ENCODE data around the gene C15orf62.

C15orf62 gene, protein sequence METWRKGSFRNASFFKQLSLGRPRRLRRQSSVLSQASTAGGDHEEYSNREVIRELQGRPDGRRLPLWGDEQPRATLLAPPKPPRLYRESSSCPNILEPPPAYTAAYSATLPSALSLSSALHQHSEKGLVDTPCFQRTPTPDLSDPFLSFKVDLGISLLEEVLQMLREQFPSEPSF

DNA sequence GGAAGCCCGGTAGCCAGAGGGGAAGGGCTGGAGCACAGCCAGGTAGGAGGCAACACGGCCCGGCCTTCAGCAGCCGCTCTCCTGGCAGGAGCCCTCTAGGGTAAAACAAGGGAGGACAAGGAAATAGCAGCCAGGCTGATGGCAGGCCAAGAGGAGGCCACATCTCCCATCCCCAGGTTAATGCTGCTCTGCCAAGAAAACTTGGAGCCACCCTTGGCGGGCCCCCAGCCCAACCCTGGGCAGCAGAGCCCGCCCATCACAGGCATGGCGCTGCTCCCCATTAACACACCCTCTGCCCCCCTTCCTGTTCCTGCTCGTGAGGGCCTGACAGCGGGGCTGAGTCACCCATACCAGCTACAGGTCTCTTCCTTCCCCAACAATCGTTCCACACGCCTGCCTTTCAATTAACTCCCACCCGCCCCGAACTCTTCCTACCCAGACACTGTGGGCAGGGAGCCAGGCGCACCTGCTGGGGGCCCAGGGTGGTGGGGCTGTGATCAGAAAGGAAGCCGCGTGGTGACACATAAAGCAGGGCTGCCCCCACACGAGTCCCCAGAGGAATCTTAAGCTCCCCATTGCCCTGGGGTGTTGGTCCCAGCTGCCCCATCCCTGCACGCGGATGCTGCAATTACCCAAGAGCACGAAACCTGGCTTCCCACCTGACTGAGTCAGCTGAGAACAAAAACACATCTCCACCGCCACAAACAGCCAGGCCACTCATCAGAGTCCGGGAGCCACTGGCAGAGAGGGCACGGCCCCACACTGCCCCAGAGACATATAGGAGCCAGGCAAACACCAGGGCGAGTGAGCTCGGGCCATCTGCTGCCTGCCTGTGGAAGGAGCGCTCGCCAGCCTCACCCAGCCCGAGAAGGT, at the start of gene C15orf62:
Gene C15orf62 (plus strand): TSS at position 707 of the 873 bp plus-strand sequence. CDS start 516 bp downstream, outside the sequence.
- peak; percentile 53 for DNase-seq (ENCODE audit: low read depth)

DNA sequence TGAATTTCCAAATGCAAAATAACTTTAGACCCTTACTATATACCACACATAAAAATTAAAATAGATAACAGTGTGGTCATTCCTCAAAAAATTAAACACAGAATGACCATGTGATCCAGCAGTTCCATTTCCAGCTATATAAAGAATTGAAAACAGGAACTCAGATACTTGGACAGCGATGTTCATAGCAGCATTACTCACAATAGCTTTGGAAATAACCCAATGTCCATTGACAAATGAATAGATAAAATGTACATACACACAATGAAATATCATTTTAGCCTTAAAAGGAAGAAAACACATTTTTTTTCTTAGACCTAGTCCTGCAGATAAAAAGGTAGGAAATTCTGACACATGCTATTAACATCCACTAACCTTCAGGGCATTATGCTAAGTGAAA, 48.1 kb upstream of the C15orf62 start:
- no peak for DNase-seq (ENCODE audit: low read depth)

DNA sequence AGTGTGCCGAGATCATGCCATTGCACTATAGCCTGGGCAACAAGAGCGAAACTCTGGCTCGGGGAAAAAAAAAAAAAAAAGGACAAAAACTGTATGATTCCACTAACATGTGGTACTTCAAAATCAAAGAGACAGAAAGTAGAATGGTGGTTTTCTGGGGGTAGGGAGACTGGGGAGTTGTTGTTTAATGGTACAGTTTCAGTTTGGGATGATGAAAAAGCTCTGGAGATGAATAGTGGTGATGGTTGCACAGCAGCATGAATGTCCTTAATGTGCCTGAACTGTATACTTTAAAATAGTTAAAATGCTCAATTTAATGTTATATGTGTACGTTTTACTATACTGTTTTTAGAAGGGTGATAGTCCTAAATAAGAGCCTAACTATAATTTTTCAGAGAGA, 47.4 kb upstream of the C15orf62 start:
- DNase-seq (ENCODE audit: low read depth) = no peak

DNA sequence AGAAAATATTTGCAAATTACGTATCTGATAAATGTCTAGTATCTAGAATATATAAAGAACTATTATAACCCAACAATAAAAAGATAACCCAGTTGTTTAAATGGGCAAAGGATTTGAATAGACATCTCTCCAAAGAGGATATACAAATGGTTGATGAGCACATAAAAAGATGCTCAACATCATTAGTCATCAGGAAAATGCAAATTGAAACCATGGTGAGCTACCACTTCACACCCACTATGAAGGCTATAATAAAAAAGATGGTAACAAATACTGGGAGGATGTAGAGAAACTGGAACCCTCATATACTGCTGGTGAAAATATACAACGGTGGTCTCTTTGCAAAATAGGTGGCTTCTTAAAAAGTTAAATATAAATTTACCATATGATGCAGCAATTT, 46.8 kb upstream of the C15orf62 start:
- DNase-seq (ENCODE audit: low read depth) = no peak

DNA sequence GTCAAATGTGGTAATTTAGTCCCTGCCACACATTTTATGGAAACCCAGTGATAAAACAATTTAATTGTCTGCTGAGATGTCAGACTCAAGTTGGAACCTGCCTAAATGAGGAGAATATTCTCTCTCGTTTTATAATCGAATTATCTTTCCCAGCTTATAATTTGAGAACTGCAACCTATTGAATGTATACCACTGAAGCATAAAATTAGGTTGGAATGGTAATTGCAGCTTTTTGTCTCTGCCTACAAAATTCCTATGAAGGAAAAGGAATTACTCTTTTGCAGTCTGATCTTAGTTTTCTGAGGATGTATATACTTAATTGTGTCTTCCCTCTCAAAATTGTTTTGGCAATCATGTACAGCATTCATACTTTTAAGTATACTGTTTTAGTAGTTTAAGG, 45.9 kb upstream of the C15orf62 start:
- no peak for DNase-seq (ENCODE audit: low read depth)

DNA sequence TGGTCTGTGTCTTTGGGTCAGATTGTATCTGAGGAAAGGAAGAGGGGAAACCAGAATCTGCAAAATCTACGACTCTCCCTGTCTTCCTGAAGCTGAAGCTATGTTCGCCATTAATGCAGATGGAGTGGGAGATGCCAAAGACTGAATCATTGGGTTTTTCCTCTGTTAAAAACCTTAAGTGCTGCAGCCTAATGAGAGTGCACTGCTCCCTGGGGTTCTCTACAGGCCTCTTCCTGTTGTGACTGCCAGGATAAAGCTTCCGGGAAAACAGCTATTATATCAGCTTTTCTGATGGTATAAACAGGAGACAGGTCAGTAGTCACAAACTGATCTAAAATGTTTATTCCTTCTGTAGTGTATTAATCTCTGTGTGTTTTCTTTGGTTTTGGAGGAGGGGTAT, 38.7 kb upstream of the C15orf62 start:
- no peak for DNase-seq (ENCODE audit: low read depth)

DNA sequence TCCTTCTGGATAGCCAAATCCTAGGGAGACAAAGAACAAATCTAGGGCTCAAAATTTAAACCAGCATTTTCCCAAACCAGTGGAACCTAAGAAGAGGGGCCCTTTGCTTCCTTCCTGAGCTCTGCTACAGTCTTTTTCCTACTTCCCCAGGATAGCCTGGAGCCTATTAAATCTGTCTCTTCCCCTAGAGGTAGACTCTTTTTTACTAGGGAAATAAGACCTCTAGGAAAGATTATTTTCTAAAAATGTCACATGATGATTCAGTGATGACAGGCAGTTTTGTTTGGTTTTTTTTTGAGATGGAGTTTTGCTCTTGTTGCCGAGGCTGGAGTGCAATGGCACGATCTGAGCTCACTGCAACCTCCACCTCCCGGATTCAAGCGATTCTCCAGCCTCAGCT, 33.2 kb upstream of the C15orf62 start:
- no peak for DNase-seq (ENCODE audit: low read depth)

DNA sequence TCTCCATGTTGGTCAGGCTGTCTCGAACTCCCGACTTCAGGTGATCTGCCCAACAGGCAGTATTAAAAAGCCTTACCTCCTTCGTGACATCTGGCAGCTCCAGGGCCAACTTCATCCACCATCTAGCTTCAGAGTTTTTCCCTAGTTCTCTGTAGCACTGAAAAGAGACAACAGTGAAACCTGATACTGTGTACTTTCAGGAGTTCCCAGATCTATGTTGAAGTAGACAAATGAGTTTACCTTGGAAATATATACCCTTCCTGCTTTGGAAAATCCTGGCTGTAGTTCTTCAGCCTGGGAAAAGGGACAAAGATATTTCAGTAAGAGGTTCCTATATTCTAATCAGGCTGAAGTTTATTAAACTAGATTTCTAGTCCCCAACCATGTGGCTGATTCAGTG, 32.7 kb upstream of the C15orf62 start:
- no peak for DNase-seq (ENCODE audit: low read depth)

DNA sequence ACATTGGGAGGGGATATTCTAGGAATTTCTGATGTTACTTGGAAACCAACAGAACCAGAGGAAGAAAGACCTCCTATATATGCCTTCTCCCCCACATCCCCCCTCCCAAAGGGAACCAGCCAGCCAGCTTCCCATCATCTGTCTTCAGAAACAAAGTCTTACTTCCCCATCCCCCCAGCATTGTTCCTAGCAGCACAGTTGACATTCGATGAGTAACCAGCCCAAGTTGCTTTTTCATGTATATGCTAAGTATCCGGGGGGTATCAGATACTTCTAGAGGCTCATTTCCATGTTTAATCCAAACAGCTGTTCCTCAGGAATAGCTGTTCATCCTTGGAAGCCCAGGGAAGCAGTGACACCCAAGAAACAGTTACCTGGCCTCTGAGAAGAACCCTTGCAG, 30.7 kb upstream of the C15orf62 start:
- no peak for DNase-seq (ENCODE audit: low read depth)

DNA sequence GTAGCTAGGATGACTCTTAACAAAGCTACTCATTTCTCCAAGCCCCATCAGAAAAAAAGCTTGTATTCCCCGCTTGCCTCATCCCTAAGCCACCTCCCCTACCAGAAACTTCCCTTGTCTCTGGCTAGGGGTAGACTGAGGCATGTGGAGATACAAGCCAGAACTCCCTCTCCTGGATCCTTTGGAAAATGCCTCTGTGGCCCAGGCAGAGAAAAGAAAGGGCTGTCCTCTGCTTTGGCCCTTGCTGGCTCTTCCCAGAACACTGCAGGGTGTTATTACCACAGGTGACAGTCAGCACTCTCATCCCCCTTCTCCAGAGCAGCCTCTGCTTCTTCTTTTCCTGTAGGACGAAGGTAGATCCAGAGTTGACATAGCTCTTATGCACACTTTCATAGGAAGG, 29.9 kb upstream of the C15orf62 start:
- no peak for DNase-seq (ENCODE audit: low read depth)

DNA sequence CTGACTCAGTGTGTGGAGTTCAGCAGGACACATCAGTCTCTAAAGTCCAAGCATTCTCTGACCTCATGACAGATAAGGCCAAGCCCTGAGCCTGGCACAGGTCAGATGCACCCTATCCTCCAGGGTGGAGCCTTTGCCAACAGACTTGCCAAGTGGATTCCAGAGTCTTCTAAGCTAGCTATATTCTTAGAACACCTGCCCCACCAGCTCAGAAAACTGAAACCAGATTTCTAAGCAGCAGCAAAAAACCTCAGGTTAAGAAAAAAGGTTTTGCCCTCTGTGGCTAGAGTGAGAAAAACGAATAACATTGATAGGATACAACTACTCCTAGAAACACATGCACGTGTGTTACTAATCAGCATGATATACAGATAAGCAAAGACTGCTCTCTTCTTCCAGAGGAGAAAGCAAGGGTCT, 26.3 kb upstream of the C15orf62 start:
- no peak for DNase-seq (ENCODE audit: low read depth)

DNA sequence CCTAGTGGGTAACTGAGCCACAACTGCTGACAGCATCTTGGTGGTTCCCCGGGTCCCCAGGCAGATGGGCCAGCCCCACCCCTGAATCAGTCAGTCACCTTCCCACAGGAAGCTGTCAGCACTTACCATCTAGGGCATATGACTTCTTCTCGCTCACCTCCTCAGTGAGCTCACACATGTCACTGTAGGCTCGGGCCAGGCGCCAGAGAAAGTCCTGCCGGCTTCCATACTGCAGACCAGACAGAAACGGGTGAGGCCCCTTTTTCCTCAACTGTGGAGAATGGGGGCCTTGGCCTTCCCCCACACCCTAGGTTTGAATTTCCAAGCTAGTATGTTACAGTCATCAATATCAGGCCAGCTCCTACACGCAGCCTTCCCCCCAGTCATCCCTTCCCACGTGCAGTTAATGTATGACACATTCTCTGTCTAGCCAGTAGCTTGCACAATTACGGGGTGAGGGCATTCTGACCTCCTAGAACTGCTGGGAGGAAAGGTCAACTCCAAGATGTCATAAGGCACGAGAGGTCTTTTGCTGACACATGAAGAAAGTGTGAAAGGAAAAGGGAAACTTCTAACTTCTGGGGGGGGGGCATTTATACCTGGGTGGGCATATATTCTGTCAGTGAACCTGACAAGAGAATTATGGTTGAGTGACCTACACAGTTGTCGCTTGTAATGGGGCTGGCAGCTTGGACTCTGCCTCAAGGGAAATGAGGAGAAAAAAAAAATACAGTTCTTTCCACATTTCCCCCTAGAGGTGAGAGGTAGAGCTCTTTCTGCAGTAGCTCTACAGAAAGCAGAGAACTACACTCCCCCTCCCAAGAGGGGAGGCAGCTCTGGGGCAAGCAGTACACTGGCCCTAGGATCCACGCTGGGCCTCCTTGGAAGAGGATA, 25.6 kb upstream of the C15orf62 start:
- peak; percentile 42 for DNase-seq (ENCODE audit: low read depth)

DNA sequence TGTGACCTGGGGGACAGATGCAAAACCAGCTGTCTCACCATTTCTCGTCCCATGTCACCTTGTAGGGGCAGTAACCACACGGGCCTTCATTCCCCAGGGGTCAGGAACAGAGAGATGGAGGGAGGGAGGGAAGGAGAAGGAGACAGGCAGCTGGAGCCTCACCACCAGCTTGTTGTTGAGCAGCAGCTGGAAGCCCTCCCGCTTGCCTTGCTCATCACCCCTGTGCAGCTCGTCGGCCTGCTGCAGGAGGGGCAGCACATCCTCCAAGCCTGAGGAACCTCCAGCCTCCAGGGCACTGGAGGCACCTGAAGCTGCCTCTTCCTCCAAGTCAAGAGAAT, 25.0 kb upstream of the C15orf62 start:
- no peak for DNase-seq (ENCODE audit: low read depth)

DNA sequence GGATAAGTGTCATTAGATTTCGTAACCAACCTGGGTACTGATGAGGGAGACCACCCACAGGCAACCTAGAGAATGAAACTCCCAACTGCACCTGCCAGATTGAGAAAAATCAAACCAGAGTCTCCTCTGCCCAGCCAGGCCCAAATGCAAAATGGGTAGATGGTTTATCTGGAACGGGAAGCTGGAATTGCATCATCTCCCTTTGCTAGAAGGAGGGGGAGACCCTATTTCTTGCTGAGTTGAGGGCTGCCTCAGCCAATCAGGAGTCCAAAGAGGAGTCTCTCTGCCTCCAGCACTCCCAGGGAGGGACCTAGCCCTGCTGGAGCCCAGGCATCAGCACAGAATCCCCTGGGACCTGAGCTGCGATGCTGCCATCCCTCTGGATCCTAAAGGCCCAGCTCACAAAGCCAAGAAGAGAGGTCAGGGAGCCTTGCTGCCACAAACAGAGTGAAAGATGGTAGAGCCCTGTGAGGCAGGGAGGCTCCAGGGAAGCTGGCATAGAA, 22.8 kb upstream of the C15orf62 start:
- no peak for DNase-seq (ENCODE audit: low read depth)

DNA sequence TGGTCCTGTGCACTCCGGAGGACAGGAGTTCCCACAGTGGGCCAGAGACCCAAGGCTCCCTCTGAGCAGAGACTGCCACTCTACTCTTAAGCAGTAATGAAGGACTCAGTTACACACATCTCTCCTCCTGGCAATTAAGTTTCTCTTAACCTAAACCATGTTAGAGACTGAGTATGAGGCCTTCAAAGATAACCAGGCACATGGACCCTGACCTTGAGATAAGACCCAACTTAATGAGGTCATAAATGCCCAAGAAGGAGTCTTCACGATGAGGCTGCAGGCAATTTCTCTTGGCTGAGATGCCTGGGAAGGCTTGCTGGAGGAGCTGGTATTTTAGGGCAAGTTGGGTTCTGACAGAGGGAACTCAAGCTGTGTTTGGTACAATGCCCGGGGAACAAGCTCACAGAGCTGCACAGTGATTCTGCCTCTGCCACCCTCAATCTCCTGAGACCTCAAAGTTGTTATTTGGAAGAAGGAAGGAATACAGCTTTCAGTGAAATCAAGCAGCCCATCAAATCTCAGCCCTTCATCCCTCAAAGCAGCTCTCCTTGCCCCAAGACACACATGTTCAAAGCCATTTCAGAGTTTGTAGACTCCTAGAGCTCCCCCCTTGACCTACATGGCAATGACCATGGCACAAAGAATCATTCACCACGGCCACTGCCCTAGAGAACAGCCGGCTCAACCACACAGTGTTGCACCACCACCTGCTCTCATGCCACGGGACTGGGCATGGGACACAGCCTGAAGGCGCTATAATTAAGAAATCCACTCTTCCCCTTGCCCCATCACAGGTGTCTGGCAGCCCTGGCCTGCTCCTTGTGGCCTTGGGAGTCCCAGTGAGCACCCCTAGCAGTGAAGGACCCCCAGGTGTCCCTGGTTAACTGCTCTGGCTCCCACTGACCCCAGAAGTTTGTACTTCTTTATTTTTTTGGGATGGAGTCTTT, 21.8 kb upstream of the C15orf62 start:
- no peak for DNase-seq (ENCODE audit: low read depth)

DNA sequence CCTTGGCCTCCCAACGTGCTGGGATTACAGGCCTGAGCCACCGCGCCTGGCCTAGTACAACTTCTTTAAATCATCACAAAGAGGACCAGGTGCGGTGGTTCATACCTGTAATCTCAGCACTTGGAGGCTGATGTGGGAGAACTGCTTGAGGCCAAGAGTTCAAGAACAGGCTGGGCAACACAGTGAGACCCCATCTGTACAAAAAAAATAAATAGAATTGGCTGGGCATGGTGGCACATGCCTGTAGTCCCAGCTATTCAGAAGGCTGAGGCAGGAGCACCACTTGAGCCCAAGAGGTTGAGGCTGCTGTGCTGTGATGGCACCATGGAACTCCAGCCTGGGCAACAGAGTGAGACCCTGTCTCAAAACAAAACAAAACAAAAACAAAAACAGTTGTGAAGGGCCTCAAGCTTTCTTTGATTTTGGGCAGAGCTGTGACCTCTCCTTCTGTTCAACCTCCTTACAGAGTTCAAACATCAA, 20.6 kb upstream of the C15orf62 start:
- no peak for DNase-seq (ENCODE audit: low read depth)

DNA sequence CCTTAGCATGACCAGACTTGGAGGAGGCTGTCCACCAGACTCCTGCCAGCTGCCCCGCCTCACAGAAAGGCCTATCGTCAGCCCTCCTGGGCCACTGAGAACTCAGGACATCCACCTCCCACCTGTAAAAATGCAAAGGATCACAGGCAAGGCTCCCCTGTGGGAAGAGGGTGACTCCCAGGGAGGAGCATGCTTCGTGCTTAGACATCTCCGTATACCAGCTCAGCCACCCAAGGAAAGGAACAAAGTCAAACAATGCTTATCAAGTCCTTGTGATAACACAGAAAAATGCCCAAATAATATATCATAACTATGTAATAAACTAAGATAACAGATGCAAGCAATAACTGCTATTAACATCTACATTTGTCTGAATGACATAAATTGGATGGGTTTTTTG, 18.9 kb upstream of the C15orf62 start:
- DNase-seq (ENCODE audit: low read depth) = no peak

DNA sequence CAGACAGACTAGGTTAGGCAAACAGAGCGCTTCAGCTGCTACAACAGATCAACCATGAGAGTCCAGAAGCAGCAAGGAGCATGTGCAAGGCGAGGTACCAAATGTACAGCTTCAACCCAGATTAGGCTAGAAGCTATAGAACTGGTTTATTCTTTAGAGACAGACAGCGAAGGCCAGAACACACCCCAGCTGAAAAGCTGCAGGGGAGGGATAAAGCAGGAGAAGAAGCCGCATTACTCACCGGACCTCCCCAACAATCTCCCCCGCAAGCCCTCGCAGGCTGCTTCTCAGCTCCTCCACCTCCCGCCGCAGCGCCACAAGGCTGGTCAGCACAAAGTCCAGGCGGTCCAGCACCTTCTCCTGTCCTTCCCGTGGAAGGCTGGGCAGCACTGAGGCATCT, 18.0 kb upstream of the C15orf62 start:
- DNase-seq (ENCODE audit: low read depth) = no peak

DNA sequence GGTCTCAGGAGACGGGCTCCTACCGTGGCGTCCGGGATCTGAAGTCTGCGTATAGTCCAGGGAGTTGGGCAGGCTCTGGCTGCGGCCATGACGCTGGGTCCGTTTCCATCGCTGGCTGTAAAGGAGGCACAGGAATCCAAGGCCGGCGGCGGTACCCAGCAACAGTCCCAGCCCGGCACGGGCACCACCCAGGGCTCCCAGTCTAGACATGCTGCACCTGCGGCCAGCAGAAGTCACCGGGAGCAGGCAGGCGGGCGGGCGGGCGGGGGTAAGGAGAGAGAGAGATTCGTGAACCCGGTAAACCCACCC, 15.3 kb upstream of the C15orf62 start:
- DNase-seq (ENCODE audit: low read depth) = no peak

DNA sequence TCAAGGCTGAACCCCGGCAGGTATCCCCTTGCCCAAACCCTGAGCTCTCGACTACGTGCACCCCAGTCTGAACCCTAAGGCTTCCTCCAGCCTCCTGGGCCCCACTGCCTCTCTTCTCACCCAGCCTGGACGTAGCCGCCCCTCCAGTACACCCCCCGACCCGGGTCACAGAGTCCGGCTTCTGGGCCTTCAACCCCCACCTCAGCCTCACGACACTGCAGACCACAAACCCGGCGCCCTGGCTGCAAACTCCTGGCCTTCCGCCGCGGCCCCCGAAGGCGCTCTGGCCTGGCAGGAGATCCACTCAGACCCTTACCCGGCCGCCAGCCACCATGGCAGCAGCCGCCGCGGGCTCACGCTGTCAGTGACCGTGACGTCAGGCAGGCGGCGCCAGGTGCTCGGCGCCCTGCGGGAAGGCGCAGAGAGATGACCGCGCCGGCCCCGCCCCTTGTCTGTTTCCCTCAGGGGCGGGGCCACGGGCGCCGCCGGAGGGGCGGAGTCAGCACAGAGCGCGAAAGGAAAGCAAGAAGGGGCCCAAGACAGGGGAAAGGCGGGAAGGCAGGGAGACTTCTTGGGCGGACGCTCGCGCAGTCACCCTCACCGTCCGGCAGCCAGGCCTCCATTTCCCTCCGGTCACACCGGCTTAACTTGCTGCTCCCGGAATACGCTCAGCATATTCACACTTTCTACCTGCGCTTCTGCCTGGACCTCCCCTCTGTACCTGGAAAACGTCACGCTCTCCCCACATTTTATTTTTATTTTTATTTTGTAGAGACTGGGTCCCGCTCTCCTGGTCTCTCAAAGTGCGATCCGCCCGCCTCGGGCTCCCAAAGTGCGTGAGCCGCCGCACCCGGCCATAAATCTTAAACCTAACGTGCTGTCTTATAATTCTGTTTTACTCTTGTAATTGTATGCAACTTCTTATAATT, 14.6 kb upstream of the C15orf62 start, which contains the start of gene RMDN3:
Gene RMDN3 (minus strand): TSS at position 372 of the 929 bp plus-strand sequence. CDS start 471 bp downstream, outside the sequence.
- peak; percentile 94 for DNase-seq (ENCODE audit: low read depth)
